Subcutaneous adipose tissue (tissue), 4 donors: Measurements from ENCODE around the gene PIWIL4. TPM values are rescaled to one million over a fixed set of nuclear protein-coding genes. Genes with fewer than 3 reads are reported as not detected.

ENCODE experiments used
- total RNA-seq, 4 donors: library from RNA; depleted of rRNA; stranded (reverse); fragments of >200 nt; gene quantifications; one replicate each; pipeline ENCODE4 v1.1.0, GENCODE V29; 2016
- TF ChIP-seq, protein P1 (sequence below): fragments of 450-650 bp; IDR thresholded peaks from one replicate; pipeline ENCODE4 v1.5.1; 2016; ENCODE audit warnings: low read depth, mild to moderate bottlenecking, control low read depth, antibody characterized with exemption, moderate library complexity

The PIWIL4 gene
- total RNA-seq, 4 donors from 2014 or later = 2.8 to 9.0 (median 7.6) TPM

DNA sequence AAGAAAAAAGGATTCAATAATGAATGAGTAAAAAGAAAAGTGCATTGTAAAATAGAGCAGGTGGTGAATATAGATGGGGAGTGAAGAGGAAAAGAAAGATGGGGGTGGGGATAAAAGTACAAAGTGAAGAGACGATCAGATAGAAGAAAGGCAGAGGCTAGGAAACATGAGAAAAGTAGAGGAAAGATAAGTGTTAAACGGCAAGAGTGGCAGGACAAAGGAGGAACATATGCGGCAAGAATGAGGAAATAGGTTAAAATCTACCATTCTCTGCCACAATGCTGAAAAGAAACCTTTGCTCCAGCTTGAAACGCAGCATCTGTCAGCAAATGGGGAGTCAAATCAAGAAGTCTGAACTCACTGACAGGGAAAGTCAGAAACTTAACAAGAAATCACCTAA, 16.7 kb upstream of the PIWIL4 start:
- TF ChIP-seq, protein P1, sequence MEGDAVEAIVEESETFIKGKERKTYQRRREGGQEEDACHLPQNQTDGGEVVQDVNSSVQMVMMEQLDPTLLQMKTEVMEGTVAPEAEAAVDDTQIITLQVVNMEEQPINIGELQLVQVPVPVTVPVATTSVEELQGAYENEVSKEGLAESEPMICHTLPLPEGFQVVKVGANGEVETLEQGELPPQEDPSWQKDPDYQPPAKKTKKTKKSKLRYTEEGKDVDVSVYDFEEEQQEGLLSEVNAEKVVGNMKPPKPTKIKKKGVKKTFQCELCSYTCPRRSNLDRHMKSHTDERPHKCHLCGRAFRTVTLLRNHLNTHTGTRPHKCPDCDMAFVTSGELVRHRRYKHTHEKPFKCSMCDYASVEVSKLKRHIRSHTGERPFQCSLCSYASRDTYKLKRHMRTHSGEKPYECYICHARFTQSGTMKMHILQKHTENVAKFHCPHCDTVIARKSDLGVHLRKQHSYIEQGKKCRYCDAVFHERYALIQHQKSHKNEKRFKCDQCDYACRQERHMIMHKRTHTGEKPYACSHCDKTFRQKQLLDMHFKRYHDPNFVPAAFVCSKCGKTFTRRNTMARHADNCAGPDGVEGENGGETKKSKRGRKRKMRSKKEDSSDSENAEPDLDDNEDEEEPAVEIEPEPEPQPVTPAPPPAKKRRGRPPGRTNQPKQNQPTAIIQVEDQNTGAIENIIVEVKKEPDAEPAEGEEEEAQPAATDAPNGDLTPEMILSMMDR = no peak

- TF ChIP-seq, protein P1 = no peak
Observed at GRCh38 chr11:94553938-94554337, 13.2 kb upstream of the PIWIL4 start.

GRCh38 chr11:94557421-94557820, 9.7 kb upstream of the PIWIL4 start:
- TF ChIP-seq, protein P1 = no peak

GRCh38 chr11:94557992-94558391, 9.2 kb upstream of the PIWIL4 start:
- TF ChIP-seq, protein P1 = no peak

DNA sequence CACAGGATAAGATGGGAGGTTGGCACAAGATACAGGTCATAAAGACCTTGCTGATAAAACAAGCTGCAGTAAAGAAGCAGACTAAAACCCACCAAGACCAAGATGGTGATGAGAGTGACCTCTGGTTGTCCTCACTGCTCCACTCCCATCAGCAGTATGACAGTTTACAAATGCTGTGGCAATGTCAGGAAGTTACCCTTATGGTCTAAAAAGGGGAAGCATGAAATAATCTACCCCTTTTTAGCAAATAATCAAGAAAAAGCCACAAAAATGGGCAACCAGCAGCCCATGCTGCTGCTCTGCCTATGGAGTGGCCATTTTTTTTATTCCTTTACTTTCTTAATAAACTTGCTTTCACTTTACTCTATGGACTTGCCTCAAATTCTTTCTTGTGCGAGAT, 8.7 kb upstream of the PIWIL4 start:
- TF ChIP-seq, protein P1 = no peak

DNA sequence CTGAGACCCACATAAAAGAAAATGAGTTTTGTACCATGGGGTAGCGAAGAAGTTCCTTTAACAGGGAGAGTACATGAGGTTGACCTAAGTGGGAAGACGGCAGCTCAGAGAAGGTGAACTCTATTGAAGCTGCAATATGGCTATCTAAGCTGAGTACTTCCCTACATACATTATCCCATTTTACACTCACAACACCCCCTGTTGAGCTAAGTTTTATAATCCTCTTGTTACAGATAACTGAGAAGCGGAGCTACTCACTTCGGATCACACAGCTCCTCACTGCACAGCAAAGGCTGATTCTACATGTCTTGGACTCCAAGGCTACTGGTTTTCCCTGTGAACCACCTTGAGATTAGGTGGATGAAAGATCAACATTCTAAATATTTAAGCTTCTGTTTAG, 8.2 kb upstream of the PIWIL4 start:
- TF ChIP-seq, protein P1 = no peak

DNA sequence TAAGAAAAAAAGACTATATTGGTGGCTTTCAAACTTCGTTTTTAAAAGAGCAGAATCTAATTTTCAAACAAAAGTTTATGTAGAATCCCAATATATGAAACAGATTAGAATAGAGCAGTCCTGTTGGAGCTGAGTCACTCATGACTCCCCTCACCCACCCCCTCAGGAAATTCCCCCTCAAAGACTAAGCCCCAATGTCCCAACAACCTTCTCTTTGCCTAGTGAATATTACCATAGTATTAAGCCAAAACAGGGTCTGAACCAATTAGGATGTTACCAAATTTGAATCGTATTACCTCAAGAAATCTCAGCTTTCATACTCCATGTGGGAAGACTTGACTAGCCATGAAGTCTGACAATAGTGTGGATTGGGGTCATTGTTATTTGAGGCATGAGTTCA, 7.8 kb upstream of the PIWIL4 start:
- TF ChIP-seq, protein P1 = no peak
